GM18498 (cell line): ENCODE results near the gene CERT1.
"Not testable (repeated sequence)": the region's sequence is repeated elsewhere in the genome, so short reads cannot be mapped to it uniquely, and the experiment has no call there.

ENCODE experiments used
- ATAC-seq: cut with Tn5 transposase; IDR thresholded peaks from one replicate; pipeline ENCODE4 v1.9.1; 2021; ENCODE audit warnings: mild to moderate bottlenecking, moderate library complexity; ENCODE audit not compliant: unreplicated experiment

The CERT1 gene, protein sequence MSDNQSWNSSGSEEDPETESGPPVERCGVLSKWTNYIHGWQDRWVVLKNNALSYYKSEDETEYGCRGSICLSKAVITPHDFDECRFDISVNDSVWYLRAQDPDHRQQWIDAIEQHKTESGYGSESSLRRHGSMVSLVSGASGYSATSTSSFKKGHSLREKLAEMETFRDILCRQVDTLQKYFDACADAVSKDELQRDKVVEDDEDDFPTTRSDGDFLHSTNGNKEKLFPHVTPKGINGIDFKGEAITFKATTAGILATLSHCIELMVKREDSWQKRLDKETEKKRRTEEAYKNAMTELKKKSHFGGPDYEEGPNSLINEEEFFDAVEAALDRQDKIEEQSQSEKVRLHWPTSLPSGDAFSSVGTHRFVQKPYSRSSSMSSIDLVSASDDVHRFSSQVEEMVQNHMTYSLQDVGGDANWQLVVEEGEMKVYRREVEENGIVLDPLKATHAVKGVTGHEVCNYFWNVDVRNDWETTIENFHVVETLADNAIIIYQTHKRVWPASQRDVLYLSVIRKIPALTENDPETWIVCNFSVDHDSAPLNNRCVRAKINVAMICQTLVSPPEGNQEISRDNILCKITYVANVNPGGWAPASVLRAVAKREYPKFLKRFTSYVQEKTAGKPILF

DNA sequence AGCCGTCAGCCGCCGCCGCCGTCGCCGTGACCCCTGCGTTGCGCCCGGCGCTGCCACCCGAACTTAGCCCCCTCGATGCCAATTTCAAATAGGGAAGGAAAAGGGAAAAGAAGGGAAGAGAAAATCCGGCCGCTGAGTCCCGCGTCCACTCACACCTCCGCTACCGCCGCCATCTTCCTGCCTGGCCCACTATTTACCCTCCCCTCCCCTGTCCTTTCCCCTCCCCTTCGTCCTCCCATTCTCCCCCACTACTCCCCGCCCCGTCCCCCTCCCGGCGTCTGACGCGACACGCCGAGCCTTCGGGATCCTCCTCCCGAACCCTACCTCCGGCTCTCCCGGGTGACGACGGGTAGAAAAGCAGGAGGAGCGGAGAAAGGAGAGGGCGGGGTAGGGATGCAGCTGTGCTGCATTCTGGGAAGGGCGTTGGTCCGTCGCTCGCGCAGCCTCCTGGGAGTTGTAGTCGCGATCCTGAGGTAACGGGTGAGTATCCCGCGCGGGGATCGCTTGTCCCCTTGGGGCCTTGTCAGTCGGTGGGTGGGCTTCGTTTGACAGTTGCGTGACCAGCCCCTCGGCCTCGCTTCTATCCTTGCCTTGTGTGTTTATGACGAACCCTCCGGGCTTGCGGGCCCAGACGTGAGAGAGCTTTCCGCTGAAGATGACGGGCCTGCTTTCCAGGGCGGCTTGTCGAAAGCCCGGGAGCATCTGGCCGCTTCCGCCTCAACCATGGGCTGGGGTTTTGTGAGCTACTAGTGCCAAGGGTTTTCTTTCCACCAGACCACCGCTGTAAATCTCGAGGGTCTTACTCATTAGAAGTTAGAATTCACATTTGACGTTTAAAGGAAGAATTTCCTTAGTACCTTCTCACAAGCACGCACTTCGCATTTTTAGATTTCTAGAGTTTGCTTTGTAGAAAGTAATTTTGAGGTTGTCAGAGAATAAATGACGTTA lies at the start of gene CERT1, which contains the start of gene POLK:
TSS of gene CERT1 (minus strand) at position 195 of the 948 bp plus-strand sequence. CDS start 422 bp downstream, outside the sequence.
TSS of gene POLK (plus strand) at position 457 of the 948 bp plus-strand sequence.
- ATAC-seq, result peak; percentile 84

DNA sequence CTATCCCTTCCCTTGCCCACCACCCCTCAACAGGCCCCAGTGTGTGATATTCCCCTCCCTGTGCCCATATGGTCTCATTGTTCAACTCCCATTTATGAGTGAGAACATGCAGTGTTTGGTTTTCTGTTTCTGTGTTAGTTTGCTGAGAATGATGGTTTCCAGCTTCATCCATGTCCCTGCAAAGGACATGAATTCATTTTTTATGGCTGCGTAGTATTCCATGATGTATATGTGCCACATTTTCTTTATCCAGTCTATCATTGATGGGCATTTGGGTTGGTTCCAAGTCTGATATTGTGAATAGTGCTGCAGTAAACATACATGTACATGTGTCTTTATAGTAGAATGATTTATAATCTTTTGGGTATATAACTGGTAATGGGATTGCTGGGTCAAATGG lies 49.2 kb upstream of the CERT1 start:
- not testable (repeated sequence) for ATAC-seq

DNA sequence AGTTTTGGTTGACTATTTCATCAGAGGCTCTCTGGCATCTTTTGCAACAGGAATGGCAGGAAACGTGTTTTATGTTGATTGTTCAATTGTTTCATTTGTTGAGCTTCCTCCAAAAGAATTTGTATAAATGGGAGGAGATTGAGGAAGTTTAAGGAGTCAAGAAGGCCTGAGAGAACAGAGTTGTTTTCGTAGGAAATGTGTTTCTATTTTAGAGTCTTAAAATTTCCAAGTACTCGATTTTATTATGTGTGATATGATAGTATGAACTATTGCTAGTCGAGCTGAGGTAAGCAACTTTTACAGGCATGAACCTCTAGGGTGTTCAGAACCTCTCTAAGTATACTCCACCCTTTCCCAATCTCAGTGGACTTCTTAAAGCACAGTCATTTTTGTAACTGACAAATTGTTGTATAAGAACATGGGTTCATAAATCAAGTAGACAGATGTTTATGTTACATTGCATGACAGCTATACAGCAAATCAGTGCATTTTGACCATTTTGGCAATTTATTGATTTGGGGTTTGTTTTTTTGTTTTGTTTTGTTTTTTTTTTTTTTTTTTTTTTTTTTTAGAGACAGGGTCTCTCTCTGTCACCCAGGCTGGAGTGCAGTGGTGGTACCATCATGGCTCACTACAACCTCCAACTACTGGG lies 47.7 kb upstream of the CERT1 start:
- no peak for ATAC-seq

DNA sequence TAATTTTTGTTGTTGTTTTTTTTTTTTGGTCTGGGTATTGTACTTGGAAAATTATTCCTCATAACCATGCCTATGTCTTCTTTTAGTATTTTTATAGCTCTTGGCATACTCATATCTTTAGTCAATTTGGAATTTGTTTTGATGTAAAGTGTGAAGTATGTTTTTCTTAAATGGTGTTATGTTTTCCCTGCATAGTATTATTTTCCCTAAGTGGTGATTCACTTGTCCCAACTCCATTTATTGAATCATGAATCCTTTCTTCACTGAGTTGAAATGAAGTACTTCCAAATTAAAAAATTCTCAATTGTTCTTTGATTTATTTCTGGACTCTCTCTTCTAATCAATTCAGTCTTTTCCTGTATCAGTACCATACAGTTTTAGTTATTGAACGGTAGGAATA lies 46.8 kb upstream of the CERT1 start:
- no peak for ATAC-seq

DNA sequence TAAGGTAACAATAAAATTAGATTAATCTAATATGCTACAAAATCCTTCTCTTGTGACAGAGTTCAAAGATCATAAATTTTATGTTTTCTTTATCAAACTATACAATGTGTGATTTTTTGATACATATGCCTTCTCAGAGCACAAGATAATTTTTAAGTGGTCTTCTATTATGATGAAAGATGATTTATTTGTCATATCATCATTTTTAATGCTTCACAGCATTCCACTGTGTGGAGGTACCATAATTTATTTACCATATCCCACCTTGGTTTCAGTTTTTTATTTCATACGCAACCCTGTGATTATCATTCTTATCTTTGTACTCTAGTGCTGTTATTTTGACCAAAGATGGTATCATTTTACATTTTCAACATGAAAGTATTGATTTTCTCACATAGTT lies 41.9 kb upstream of the CERT1 start:
- no peak for ATAC-seq

DNA sequence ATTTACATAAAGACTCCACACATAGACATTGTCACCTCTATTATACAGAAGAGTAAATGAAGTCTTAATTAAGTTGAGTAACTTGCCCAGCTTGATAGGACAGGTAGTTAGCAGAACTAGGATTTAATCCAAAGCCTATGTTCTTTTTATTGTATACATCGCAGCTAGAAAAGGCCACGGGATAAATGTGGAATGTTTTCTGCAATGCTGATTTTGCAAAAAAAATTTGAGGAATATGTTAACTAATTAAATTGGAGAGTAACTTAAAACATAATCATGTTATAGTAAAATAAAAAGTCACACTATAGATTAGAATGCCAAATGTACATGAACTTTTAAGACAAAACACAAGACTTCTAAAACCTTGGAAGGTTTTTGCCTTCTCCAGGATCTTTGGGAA lies 41.3 kb upstream of the CERT1 start:
- ATAC-seq, result no peak

DNA sequence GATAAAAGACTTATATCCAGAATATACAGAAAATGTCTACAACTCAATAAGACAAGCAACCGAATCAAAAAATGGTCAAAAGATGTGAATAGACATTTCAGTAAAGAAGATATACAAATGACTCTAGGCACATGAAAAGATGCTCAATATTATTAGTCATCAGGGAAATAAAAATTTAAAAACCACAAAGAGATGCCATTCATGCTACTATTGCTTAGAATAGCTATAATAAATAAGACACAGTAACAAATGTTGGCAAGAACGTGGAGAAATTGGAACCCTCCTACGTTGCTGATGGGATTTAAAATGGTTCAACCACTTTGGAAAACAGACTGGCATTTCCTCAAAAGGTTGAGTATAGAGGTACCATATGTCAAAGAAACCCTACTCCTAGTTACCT lies 40.0 kb upstream of the CERT1 start:
- ATAC-seq, result no peak

DNA sequence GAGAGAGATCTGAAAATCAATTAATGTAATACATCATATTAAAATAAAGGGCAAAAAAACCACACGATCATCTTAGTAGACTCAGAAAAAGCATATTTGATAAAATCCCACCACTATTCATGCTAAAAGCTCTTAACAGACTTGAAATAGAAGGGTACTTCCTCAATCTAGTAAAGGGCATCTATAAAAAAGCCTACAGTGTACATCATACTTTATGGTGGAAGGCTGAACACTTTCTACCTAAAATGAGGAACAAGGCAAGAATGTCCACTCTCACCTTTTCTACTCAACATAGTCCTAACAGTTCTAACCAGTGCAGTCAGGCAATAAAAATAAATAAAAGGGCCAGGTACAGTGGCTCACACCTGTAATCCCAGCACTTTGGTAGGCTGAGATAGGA lies 39.2 kb upstream of the CERT1 start:
- no peak for ATAC-seq

DNA sequence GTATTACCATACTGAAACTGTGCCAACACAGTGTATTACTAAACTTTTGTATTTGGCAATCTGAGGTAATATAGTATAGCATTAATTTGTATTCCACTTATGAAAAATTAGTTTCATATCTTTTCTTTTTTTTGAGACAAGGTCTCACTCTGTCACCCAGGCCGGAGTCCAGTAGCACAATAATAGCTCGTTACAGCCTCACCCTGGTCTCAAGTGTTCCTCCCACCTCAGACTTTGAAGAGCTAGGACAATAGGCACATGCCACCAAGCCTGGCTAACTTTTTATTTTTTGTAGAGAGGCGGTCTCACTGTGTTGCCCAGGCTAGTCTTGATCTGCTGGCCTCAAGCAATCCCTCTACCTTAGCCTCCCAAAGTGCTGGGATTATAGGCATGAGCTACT lies 36.4 kb upstream of the CERT1 start:
- no peak for ATAC-seq

DNA sequence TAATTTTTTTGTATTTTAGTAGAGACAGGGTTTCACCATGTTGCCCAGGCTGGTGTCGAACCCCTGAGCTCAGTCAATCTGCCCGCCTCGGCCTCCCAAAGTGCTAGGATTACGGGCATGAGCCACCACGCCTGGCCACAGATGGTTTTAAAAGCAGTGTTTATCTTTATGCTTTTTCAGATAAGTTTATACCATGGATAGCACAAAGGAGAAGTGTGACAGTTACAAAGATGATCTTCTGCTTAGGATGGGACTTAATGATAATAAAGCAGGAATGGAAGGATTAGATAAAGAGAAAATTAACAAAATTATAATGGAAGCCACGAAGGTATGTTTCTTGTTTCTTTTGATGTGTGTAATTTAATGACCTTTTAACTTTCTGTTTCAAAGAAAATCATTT lies 35.4 kb upstream of the CERT1 start:
- ATAC-seq, result no peak

DNA sequence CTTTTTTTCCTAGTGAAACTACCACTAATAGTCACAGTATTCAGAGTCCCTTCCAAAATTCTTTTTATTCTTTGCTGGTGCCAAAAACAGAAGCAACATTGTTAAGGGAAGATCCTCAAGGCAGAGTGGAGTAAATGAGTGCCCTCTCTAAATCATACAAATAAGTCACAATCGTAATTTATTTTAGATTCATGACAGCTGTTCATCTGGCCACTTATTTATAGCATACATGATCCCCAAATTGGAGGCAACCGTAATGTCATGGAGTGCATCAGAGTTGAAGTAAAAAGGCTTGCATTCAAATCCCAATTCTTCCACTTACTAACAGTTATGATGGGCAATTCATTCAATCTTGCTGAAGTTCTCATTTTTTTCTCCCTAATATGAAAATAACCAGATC lies 33.7 kb upstream of the CERT1 start:
- ATAC-seq, result no peak

DNA sequence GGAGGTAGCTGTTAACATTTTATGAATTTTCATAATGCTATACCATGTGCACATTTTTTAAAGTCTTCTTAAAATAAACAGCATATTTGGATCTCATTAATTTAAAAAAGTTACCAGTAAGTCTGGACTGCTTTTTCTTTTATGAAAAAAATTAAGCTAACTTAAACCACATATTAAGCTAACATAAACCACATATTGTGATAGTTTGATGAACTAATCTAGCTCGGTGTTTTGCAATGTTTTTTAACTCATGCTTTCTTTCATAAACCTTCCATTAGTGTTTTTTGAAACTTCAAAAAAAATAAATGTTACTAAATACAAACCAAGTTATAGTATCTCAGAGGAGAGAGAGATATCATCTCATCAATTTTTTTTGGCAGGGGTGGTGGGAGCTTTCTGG lies 26.8 kb upstream of the CERT1 start:
- no peak for ATAC-seq

DNA sequence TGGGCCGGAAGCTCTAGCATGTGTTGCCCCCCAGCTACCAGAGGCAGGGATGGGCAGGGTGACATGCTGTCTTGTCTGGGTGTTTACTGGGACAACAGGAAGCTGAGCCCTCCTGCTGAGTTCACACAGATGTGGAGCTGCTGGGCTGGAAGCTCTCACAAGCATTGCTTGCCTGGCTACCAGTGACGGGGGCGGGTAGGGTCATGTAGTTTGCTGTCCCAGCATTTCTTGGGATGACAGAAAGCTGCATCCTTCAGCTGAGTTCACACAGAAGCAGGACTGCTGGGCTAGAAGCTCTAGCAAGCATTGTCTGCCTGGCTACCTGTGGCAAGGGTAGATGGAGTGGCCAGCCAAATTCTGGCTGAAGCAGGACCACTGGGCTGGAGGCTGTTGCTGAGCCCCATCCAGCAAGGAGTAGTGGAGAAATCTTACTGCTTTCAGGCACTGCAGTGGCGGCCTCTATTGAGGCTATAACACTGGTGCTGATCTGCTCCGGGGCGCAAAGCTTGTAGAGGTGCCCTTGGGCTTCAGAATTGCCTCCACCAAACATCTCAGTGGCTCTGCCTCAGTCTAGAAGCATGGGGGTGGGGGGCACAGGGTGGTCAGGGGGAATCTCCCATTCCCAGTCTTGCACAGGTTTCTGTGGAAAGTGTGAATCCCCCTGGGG lies 25.4 kb upstream of the CERT1 start:
- ATAC-seq, result no peak

DNA sequence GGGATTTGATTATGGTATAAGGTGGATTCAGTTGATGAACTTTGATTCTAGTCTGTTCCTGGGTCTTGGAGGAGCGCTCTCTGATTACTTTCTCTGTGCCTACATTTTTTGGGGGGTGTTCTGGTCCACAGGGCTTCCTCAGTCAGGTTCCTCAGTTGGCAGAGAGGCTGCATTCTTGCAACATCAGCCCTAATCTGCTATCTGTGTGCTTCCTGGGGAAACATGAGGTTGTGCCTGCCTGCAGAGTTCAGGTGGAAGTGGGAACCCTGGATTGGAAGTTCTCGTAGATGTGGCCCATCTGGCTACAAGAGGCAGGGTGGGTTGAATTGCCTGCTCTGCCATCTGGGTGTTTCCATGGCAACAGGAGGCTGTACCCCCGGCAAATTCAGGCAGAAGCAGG lies 24.7 kb upstream of the CERT1 start:
- ATAC-seq, result no peak

DNA sequence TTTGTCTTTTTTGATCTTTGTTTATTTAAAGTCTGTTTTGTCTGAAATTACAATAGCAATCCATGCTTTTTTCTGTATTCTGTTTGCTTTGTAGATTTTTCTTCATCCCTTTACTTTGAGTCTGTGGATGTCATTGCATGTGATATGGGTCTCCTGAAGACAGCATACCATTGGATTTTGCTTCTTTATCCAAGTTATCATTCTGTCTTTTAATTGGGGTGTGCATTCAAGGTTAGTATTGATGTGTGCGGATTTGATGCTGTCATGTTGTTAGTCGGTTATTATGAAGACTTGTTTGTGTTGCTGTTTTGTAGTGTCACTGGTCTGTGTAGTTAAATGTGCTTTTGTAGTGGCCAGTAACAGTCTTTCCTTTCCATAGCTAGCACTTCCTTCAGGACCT lies 23.3 kb upstream of the CERT1 start:
- ATAC-seq, result no peak

DNA sequence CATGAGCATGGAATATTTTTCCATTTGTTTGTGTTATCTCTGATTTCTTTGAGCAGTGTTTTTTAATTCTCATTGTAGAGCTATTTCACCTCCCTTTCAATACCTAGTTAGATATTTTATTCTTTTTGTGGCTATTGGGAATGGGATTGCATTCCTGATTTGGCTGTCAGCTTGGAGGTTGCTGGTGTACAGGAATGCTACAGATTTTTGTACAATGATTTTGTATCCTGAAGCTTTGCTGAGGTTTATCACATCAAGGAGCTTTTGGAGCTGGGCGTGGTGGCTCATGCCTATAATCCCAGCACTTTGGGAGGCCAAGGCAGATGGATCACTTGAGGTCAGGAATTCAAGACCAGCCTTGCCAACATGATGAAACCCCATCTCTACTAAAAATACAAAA lies 22.3 kb upstream of the CERT1 start:
- not testable (repeated sequence) for ATAC-seq

DNA sequence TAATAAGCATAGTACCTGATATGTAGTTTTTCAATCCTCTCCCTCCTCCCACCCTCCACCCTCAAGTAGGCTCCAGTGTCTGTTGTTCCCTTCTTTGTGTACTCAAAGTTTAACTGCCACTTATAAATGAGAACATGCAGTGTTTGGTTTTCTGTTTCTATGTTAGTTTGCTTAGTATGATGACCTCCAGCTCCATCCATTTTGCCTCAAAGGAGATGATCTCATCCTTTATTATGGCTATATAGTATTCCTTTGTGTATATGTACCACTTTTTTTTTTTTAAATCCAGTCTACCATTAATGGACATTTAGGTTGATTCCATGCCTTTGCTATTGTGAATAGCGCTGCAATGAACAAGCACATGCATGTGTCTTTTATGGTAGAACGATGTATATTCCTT lies 20.8 kb upstream of the CERT1 start:
- no peak for ATAC-seq

DNA sequence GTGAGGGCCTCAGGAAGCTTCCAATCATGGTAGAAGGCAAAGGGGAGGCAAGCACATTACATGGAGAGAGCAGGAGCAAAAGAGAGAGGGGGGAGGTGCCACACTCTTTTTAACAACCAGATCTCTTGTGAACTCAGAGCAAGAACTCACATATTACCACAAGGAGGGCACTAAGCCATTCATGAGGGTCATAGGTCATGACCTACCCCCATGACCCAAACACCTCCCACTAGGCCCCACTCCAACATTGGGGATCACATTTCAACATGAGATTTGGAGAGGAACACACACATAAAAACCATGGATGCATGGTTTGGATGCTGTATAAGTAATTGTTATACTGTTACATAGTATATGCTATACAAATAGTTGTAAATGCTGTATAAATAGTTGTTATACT lies 17.8 kb upstream of the CERT1 start:
- ATAC-seq, result no peak

DNA sequence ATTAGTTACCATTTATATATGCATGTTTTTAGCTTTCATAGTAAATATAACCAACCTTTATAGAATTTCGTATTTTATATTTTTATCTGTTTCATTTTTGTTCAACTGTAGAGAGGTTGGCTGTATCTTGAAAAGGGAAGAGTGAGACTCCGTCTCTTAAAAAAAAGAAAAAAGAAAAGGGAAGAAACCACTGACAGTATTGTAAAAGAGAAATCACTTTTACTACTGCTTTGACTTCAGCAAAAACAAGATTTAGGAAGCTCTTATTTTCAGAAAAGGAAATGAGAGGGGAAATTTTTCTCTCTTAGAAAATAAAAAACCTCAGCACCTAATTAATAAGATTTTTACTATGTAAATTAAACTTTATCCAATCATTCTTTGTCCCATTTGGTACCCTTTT lies 14.6 kb upstream of the CERT1 start:
- ATAC-seq, result no peak

DNA sequence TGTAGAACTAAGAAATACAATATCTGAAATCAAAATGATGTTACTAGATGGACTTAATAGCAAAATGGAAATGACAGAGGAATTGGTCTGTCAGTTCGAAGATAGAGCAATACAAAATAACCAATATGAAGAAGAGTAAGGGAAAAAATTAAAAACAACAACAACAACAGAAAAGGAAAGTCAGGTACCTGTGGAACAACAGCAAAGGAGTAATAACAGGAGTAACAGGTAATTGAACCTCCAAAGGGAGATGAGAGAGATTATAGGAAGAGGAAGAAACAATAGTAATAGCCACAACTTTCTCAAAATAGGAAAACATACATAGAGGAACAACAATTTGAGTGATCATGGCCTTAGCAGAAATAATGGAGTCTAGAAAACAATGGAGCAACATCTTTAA lies 13.9 kb upstream of the CERT1 start:
- ATAC-seq, result no peak
